ENCODE data around the gene KLK5.
"Not testable (repeated sequence)": the region's sequence is repeated elsewhere in the genome, so short reads cannot be mapped to it uniquely, and the experiment has no call there.

Gene KLK5

GRCh38 chr19:50952910-50953309 is at the start of gene KLK5:
KLK5 (minus strand) TSS chr19:50953038; CDS start chr19:50952657, 381 bp downstream.
- no peak for DNase-seq

GRCh38 chr19:51002089-51002532 is 49.3 kb upstream of the KLK5 start:
- no peak for DNase-seq

GRCh38 chr19:51001515-51001914 is 48.7 kb upstream of the KLK5 start, which contains the start of gene KLK8:
KLK8 (minus strand) TSS chr19:51001604; CDS start chr19:51001167, 437 bp downstream.
- no peak for DNase-seq

- DNase-seq = no peak
Measured at GRCh38 chr19:51000981-51001380, 48.1 kb upstream of the KLK5 start.

GRCh38 chr19:51000426-51000825 is 47.6 kb upstream of the KLK5 start:
- no peak for DNase-seq

- DNase-seq = no peak
Measured at GRCh38 chr19:50998686-50999085, 45.8 kb upstream of the KLK5 start.

- no peak for DNase-seq
Measured at GRCh38 chr19:50998061-50998460, 45.2 kb upstream of the KLK5 start.

- DNase-seq = no peak
Measured at GRCh38 chr19:50994129-50994528, 41.3 kb upstream of the KLK5 start.

- no peak for DNase-seq
Measured at GRCh38 chr19:50992666-50993035, 39.8 kb upstream of the KLK5 start.

GRCh38 chr19:50984416-50984815 is 31.6 kb upstream of the KLK5 start:
- not testable (repeated sequence) for DNase-seq

- DNase-seq = no peak
Measured at GRCh38 chr19:50983625-50984292, 30.9 kb upstream of the KLK5 start, which contains the start of gene KLK7. KLK7 (minus strand) TSS chr19:50983917; CDS start chr19:50982399, 1,518 bp downstream.

GRCh38 chr19:50982186-50982585 is 29.3 kb upstream of the KLK5 start:
- no peak for DNase-seq

- DNase-seq = no peak
Measured at GRCh38 chr19:50981587-50982146, 28.8 kb upstream of the KLK5 start.

GRCh38 chr19:50980208-50980607 is 27.4 kb upstream of the KLK5 start:
- DNase-seq = no peak

- no peak for DNase-seq
Measured at GRCh38 chr19:50979758-50980157, 26.9 kb upstream of the KLK5 start.

- no peak for DNase-seq
Measured at GRCh38 chr19:50978772-50979390, 26.0 kb upstream of the KLK5 start.

GRCh38 chr19:50977626-50978025 is 24.8 kb upstream of the KLK5 start:
- no peak for DNase-seq

GRCh38 chr19:50975766-50976165 is 22.9 kb upstream of the KLK5 start:
- no peak for DNase-seq

GRCh38 chr19:50974702-50975556 is 22.1 kb upstream of the KLK5 start:
- DNase-seq = no peak

GRCh38 chr19:50972795-50973376 is 20.0 kb upstream of the KLK5 start:
- no peak for DNase-seq

- not testable (repeated sequence) for DNase-seq
Measured at GRCh38 chr19:50969810-50970209, 17.0 kb upstream of the KLK5 start.

GRCh38 chr19:50969413-50969760 is 16.5 kb upstream of the KLK5 start, which contains the start of gene KLK6:
KLK6 (minus strand) TSS chr19:50969591; CDS start chr19:50968104, 1,487 bp downstream.
- no peak for DNase-seq
